ENCODE measurements around the gene MYMK.

DNA sequence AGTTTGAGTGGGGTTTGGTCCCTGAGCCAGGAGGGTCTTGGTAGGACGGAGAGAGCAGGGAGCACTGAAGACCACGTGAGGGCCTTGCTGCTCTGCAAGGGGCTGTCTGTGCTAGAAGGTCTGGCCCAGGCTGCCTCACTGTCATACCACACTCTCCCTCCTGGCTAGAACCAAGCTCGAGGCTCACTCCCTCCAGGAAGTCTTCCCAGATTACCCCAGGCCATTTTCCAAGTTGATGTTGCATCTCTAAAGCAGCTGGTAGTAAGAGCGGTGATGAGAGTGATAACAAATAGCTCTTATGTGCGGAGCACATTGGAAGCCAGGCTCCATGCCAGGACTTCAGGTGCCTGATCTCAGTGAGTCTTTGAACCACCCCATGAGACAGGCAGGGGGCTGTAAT lies 6.6 kb downstream of the MYMK start:
- TF ChIP-seq, protein P1, sequence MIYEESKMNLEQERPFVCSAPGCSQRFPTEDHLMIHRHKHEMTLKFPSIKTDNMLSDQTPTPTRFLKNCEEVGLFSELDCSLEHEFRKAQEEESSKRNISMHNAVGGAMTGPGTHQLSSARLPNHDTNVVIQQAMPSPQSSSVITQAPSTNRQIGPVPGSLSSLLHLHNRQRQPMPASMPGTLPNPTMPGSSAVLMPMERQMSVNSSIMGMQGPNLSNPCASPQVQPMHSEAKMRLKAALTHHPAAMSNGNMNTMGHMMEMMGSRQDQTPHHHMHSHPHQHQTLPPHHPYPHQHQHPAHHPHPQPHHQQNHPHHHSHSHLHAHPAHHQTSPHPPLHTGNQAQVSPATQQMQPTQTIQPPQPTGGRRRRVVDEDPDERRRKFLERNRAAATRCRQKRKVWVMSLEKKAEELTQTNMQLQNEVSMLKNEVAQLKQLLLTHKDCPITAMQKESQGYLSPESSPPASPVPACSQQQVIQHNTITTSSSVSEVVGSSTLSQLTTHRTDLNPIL (CRISPR knock-in tag; IDR thresholded peaks at IDR 0.05; ENCODE audit: low read depth): no peak
- TF ChIP-seq, protein P2, sequence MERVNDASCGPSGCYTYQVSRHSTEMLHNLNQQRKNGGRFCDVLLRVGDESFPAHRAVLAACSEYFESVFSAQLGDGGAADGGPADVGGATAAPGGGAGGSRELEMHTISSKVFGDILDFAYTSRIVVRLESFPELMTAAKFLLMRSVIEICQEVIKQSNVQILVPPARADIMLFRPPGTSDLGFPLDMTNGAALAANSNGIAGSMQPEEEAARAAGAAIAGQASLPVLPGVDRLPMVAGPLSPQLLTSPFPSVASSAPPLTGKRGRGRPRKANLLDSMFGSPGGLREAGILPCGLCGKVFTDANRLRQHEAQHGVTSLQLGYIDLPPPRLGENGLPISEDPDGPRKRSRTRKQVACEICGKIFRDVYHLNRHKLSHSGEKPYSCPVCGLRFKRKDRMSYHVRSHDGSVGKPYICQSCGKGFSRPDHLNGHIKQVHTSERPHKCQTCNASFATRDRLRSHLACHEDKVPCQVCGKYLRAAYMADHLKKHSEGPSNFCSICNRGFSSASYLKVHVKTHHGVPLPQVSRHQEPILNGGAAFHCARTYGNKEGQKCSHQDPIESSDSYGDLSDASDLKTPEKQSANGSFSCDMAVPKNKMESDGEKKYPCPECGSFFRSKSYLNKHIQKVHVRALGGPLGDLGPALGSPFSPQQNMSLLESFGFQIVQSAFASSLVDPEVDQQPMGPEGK (CRISPR knock-in tag; IDR thresholded peaks at IDR 0.05; ENCODE audit: borderline replicate concordance): no peak
- TF ChIP-seq TCF4 (CRISPR knock-in tag; IDR thresholded peaks at IDR 0.05; ENCODE audit: borderline replicate concordance) (no peak), RARB (CRISPR knock-in tag; IDR thresholded peaks at IDR 0.05) (no peak), OSR1 (CRISPR knock-in tag; IDR thresholded peaks at IDR 0.05) (no peak), ZFP3 (CRISPR knock-in tag; IDR thresholded peaks at IDR 0.05) (no peak), ARNTL (CRISPR knock-in tag; IDR thresholded peaks at IDR 0.05; ENCODE audit: borderline replicate concordance, low read depth) (no peak)

Data from SK-N-SH treated with all-trans-retinoic acid at 6 μM for 48 hours (cell line).